Activated CD8-positive, alpha-beta T cell treated with anti-CD3 and anti-CD28 coated beads for 36 hours (primary cell): ENCODE data around the gene THPO. TPM values are rescaled to one million over a fixed set of nuclear protein-coding genes. Genes with fewer than 3 reads are reported as not detected.
A peak's percentile ranks its signal among the peaks of the same experiment; 100 is the strongest.

Experiments
- ATAC-seq: fragments of 200-7000 bp; cut with Tn5 transposase; one replicate; pipeline ENCODE4 v1.10.0; 2021; ENCODE audit warnings: mild to moderate bottlenecking, moderate library complexity
- CTCF ChIA-PET: fragments of 350-600 bp; sonication (Branson Sonifier 250); formaldehyde crosslinking; loops from one replicate; lab custom pipeline; 2021; ENCODE audit warnings: antibody characterized with exemption; lab: Charles Lee
- POLR2A ChIA-PET: fragments of 350-600 bp; sonication (Branson Sonifier 250); formaldehyde crosslinking; loops from one replicate; lab custom pipeline; 2021; ENCODE audit warnings: antibody characterized with exemption; lab: Charles Lee
- DNase-seq: peaks from one replicate; pipeline ENCODE4 v3.0.0-alpha.2; 2020
- H3K27ac Mint-ChIP-seq: one replicate; pipeline ENCODE4 v1.8.0; 2021; ENCODE audit warnings: mild to moderate bottlenecking, mixed read lengths
- H3K27me3 Mint-ChIP-seq: one replicate; pipeline ENCODE4 v1.8.0; 2021; ENCODE audit warnings: mixed read lengths
- H3K36me3 Mint-ChIP-seq: one replicate; pipeline ENCODE4 v1.8.0; 2021; ENCODE audit warnings: low read depth, mixed read lengths
- H3K4me1 Mint-ChIP-seq: one replicate; pipeline ENCODE4 v1.8.0; 2021; ENCODE audit warnings: low read depth, mixed read lengths
- H3K4me3 Mint-ChIP-seq: one replicate; pipeline ENCODE4 v1.8.0; 2021; ENCODE audit warnings: mild to moderate bottlenecking, moderate library complexity, mixed read lengths
- H3K9me3 Mint-ChIP-seq: one replicate; pipeline ENCODE4 v1.8.0; 2021; ENCODE audit warnings: mixed read lengths
- CTCF ChIP-seq: fragments of 200-600 bp; IDR thresholded peaks from one replicate; pipeline ENCODE4 v1.8.0; 2022; ENCODE audit warnings: antibody characterized with exemption, mild to moderate bottlenecking
- intact Hi-C: fragments of 100-400 bp; cut with micrococcal nuclease; formaldehyde crosslinking; loops from one replicate; pipeline ENCODE4 v1.10.0; 2022
- total RNA-seq, 2 experiments: library from RNA; stranded (reverse); gene quantifications; one replicate each; pipeline ENCODE4 v1.2.3, GENCODE V29; 2021

The THPO gene
- total RNA-seq, 2 experiments from 2014 or later = not detected

- intact Hi-C loops = no loop called here
- POLR2A ChIA-PET = interaction anchor here (1.0 to 1.8 kb wide), 2 partner anchors 12 to 173 kb away, joined by 3 to 4 read pairs; partner anchors contain the start of gene CHRD
- Mint-ChIP-seq H3K27ac (peak overlapping the region; percentile 1), H3K9me3 (no peaks in the 10 kb centered on the region), H3K27me3 (no peaks in the 10 kb centered on the region), H3K4me1 (peaks cover 26% of the 10 kb centered on the region), H3K4me3 (no peak overlapping the region), H3K36me3 (peaks cover 49% of the 10 kb centered on the region)
- CTCF ChIA-PET = interaction anchor here (1.4 to 10.3 kb wide), 3 partner anchors 14 to 145 kb away, joined by 3 to 103 read pairs (median 6); no protein-coding TSS in a partner anchor
- ATAC-seq (no peak), DNase-seq (no peak)
- no peak for TF ChIP-seq CTCF
Measured at GRCh38 chr3:184368586-184369183, 9.3 kb downstream of the THPO start.

GRCh38 chr3:184368116-184368515 is 9.9 kb downstream of the THPO start:
- no peaks in the 10 kb centered on the region for H3K27me3 Mint-ChIP-seq
- peaks cover 26% of the 10 kb centered on the region for H3K4me1 Mint-ChIP-seq
- DNase-seq (no peak), ATAC-seq (no peak)
- ChIA-PET POLR2A (interaction anchor here (1.0 to 1.8 kb wide), 3 partner anchors 12 to 173 kb away, joined by 3 to 4 read pairs (median 4); partner anchors contain the start of gene CHRD), CTCF (interaction anchor here (1.4 to 10.3 kb wide), 3 partner anchors 13 to 145 kb away, joined by 3 to 103 read pairs (median 6); no protein-coding TSS in a partner anchor)
- TF ChIP-seq CTCF = no peak
- intact Hi-C loops = no loop called here
- no peaks in the 10 kb centered on the region for H3K9me3 Mint-ChIP-seq
- H3K36me3 Mint-ChIP-seq = peaks cover 54% of the 10 kb centered on the region
- H3K4me3 Mint-ChIP-seq = no peak overlapping the region
- H3K27ac Mint-ChIP-seq = peak overlapping the region; percentile 4

GRCh38 chr3:184366619-184367289 is 11.3 kb downstream of the THPO start:
- H3K4me1 Mint-ChIP-seq = peaks cover 26% of the 10 kb centered on the region
- CTCF ChIA-PET = interaction anchor here (1.0 to 10.3 kb wide), 2 partner anchors 13 to 147 kb away, joined by 3 to 103 read pairs; no protein-coding TSS in a partner anchor
- peak overlapping the region; percentile 20 for H3K27ac Mint-ChIP-seq
- no peaks in the 10 kb centered on the region for H3K9me3 Mint-ChIP-seq
- ATAC-seq (no peak), DNase-seq (no peak)
- peaks cover 54% of the 10 kb centered on the region for H3K36me3 Mint-ChIP-seq
- TF ChIP-seq CTCF = no peak
- H3K4me3 Mint-ChIP-seq = no peak overlapping the region
- POLR2A ChIA-PET = no interaction called here
- H3K27me3 Mint-ChIP-seq = no peaks in the 10 kb centered on the region
- intact Hi-C loops = no loop called here

- no peaks in the 10 kb centered on the region for H3K9me3 Mint-ChIP-seq
- H3K36me3 Mint-ChIP-seq = peaks cover 36% of the 10 kb centered on the region
- no peaks in the 10 kb centered on the region for H3K27me3 Mint-ChIP-seq
- peak overlapping the region; percentile 93 for H3K4me3 Mint-ChIP-seq
- peaks cover 34% of the 10 kb centered on the region for H3K4me1 Mint-ChIP-seq
- CTCF ChIA-PET = interaction anchor here (1.0 to 6.6 kb wide), 3 partner anchors 9 to 151 kb away, joined by 4 to 29 read pairs (median 6); no protein-coding TSS in a partner anchor
- ATAC-seq (peak; percentile 89), DNase-seq (peak; percentile 98)
- POLR2A ChIA-PET = interaction anchor here (0.9 to 3.0 kb wide), 10 partner anchors 8 to 112 kb away, joined by 3 to 13 read pairs (median 4); partner anchors contain the start of gene FAM131A
- H3K27ac Mint-ChIP-seq = peak overlapping the region; percentile 96
- intact Hi-C loops = no loop called here
- TF ChIP-seq CTCF = peak; percentile 56
Measured at GRCh38 chr3:184362668-184363546, 15.1 kb downstream of the THPO start.
